Tibial nerve (tissue), 4 donors: Measurements from ENCODE around the gene GRID1. TPM values are rescaled to one million over a fixed set of nuclear protein-coding genes. Genes with fewer than 3 reads are reported as not detected.
A peak's percentile ranks its signal among the peaks of the same experiment; 100 is the strongest.

Experiments
- DNase-seq, 2 donors: peaks; one replicate each; pipeline ENCODE4 v3.0.0-alpha.2; 2019; ENCODE audit warnings: low spot score in 2 of 2
- H3K27ac ChIP-seq, 4 donors: fragments of 200-600 bp; sonication (generic) in 3 of 4; one replicate each; pipeline ENCODE4 v1.5.1; 2017 to 2019; ENCODE audit warnings: mild to moderate bottlenecking in 1 of 4
- H3K27me3 ChIP-seq, 2 donors: fragments of 200-600 bp; sonication (generic) in 1 of 2; one replicate each; pipeline versions ENCODE4 v1.5.1 to v1.6.0; 2017 to 2019
- H3K36me3 ChIP-seq, 3 donors: fragments of 200-600 bp; sonication (generic); one replicate each; pipeline ENCODE4 v1.5.1; 2018 to 2019
- H3K4me1 ChIP-seq, 4 donors: fragments of 200-600 bp; sonication (generic) in 3 of 4; one replicate each; pipeline ENCODE4 v1.5.1; 2017 to 2019
- H3K4me3 ChIP-seq, 4 donors: fragments of 200-600 bp; sonication (generic) in 3 of 4; one replicate each; pipeline ENCODE4 v1.5.1; 2017 to 2019; ENCODE audit warnings: mild to moderate bottlenecking in 1 of 4, moderate library complexity in 1 of 4
- H3K9me3 ChIP-seq, 4 donors: fragments of 200-600 bp; sonication (generic) in 3 of 4; one replicate each; pipeline ENCODE4 v1.5.1; 2017 to 2019
- EP300 ChIP-seq, 2 donors: sonication (generic); formaldehyde crosslinking; IDR thresholded peaks; one replicate each; pipeline ENCODE4 v1.6.1; 2017; ENCODE audit warnings: antibody characterized with exemption in 2 of 2, mild to moderate bottlenecking in 1 of 2
- POLR2A ChIP-seq, 2 donors: fragments of 450-650 bp; IDR thresholded peaks; one replicate each; pipeline ENCODE4 v1.6.1; 2017; ENCODE audit warnings: antibody characterized with exemption in 2 of 2, mild to moderate bottlenecking in 2 of 2, moderate library complexity in 2 of 2
- WGBS, 2 donors: methylation state at CpG; one replicate each; pipeline ENCODE4 v1.1.5; 2018; 5-methylcytosine and 5-hydroxymethylcytosine counted together
- total RNA-seq, 4 donors: library from RNA; depleted of rRNA; stranded (reverse); fragments of >200 nt; gene quantifications; one replicate each; pipeline ENCODE4 v1.1.0, GENCODE V29; 2016
- TF ChIP-seq, protein P1 (sequence below), 5 experiments: fragments of 200-600 bp in 3 of 5; fragments of 450-650 bp in 2 of 5; sonication (generic) in 3 of 5; IDR thresholded peaks; one replicate each; pipeline ENCODE4 v1.5.1; 2016 to 2019; ENCODE audit warnings: antibody characterized with exemption in 5 of 5, mild to moderate bottlenecking in 3 of 5, moderate library complexity in 2 of 5

GRID1 gene
- total RNA-seq, 4 donors from 2014 or later = 7.7 to 16.3 (median 10.5) TPM

DNA sequence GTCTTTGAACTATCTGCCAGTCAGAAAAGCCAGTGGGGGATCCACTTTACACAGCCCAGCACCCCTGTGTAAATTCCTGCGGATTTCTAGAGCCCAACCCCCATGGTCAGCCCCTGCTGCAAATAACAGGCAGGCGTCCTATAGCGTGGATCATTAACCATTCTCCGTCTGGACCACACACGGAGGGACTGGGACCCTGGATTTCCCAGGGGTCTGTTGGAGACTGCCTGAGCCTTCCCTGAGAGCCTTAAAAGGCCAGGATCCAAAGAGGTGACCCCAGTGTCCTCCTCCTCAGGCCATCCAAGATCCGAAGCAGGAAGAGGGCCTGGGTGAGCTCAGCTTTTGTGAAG lies 11.2 kb upstream of the GRID1 start:
- no peak for DNase-seq
- Histone ChIP-seq H3K27me3 (peaks cover 0 to 43% of the 10 kb centered on the region in 2 donors), H3K27ac (no peak overlapping the region), H3K4me3 (no peak overlapping the region), H3K9me3 (no peaks in the 10 kb centered on the region), H3K4me1 (peaks cover 0 to 18% (median 2%) of the 10 kb centered on the region in 4 donors), H3K36me3 (no peaks in the 10 kb centered on the region)
- WGBS, 2 donors = 29 to 40% methylated on average over 6 of the region's 6 CpGs
- no peak for TF ChIP-seq POLR2A (IDR thresholded peaks at IDR 0.05)
- no peak for TF ChIP-seq EP300 (IDR thresholded peaks at IDR 0.05)
- TF ChIP-seq, protein P1, sequence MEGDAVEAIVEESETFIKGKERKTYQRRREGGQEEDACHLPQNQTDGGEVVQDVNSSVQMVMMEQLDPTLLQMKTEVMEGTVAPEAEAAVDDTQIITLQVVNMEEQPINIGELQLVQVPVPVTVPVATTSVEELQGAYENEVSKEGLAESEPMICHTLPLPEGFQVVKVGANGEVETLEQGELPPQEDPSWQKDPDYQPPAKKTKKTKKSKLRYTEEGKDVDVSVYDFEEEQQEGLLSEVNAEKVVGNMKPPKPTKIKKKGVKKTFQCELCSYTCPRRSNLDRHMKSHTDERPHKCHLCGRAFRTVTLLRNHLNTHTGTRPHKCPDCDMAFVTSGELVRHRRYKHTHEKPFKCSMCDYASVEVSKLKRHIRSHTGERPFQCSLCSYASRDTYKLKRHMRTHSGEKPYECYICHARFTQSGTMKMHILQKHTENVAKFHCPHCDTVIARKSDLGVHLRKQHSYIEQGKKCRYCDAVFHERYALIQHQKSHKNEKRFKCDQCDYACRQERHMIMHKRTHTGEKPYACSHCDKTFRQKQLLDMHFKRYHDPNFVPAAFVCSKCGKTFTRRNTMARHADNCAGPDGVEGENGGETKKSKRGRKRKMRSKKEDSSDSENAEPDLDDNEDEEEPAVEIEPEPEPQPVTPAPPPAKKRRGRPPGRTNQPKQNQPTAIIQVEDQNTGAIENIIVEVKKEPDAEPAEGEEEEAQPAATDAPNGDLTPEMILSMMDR (IDR thresholded peaks at IDR 0.05) = no peak

DNA sequence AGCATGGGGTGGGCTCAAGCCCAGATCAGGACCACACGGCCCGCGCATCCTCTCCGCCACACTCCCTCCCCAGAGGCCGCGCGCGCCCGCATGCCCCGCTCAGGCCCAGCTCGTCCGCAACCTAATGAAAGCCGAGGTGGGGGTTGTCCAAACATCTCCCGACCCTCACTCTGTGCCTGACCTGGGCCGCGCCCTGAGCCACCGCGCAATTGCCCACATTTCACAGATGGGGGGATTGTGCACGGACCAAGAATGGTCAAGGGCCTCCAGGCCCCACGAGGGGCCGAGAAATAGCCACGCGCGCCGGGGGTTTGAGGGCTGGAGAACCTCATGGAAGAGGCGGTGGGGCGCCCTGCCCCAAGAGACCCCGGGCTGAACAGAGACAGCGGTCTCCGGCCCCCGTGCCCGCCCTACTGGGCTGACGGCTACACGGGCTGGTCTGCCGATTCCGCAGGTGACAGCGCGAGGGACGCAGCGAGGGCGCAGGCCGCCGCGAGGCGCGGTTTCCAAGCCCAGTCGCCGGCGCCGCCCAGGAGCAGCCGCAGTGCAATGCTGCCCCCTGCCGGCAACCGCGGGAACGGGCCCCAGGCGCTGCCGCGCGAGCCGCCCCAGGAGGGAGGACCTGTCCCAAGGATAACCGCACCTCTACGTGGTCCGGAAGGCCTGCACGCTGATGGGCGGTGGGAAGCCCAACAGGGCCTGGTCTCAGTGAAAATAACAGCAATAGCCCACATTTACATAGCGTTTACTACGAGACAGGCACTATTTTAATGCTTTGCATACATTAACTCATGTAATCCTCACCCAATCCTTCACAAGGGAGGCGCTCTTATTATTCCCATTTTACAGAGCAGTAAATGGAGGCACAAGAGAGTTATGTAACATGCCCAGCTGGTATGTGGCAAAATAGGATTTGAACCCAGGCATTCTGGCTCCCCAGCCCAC lies 10.5 kb upstream of the GRID1 start:
- Histone ChIP-seq H3K4me3 (peak overlapping the region; percentile 13 to 44 (median 27)), H3K27me3 (peaks cover 0 to 39% of the 10 kb centered on the region in 2 donors), H3K36me3 (no peaks in the 10 kb centered on the region), H3K9me3 (no peaks in the 10 kb centered on the region), H3K4me1 (peaks cover 0 to 18% (median 2%) of the 10 kb centered on the region in 4 donors), H3K27ac (no peak overlapping the region)
- TF ChIP-seq POLR2A (IDR thresholded peaks at IDR 0.05) = no peak
- TF ChIP-seq EP300 (IDR thresholded peaks at IDR 0.05) = no peak
- TF ChIP-seq, protein P1 (IDR thresholded peaks at IDR 0.05) = peak; percentile 98 to 99 (median 99)
- 13 to 20% methylated on average over 27 to 39 of the region's 68 CpGs for WGBS, 2 donors
- DNase-seq = peak; percentile 63 to 69

DNA sequence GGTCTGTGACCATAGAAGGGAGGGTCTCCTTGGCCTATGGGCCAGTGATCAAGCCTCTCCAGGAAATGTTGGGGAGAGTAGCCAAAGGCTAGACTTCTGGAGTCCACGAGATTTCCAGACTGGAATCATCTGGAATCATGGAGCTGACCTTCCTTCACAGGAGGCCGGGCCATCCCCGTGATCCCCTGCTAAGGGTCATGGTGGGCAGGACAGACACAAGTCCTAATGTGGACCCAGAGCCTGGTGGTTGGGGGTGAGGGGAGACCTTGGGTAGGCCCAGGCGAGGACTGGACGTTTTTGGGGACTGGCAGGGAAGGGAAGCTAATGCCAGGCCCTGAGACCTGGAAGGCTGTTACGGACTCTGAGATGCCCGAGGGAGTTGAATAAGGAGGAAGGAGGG lies 9.8 kb upstream of the GRID1 start:
- DNase-seq = no peak
- TF ChIP-seq POLR2A (IDR thresholded peaks at IDR 0.05) (no peak), EP300 (IDR thresholded peaks at IDR 0.05) (no peak)
- TF ChIP-seq, protein P1 (IDR thresholded peaks at IDR 0.05) = no peak
- Histone ChIP-seq H3K36me3 (no peaks in the 10 kb centered on the region), H3K27me3 (peaks cover 0 to 39% of the 10 kb centered on the region in 2 donors), H3K4me3 (no peak overlapping the region), H3K9me3 (no peaks in the 10 kb centered on the region), H3K27ac (no peak overlapping the region), H3K4me1 (peaks cover 0 to 18% (median 2%) of the 10 kb centered on the region in 4 donors)
- WGBS, 2 donors = 77 to 78% methylated on average over 7 of the region's 7 CpGs

DNA sequence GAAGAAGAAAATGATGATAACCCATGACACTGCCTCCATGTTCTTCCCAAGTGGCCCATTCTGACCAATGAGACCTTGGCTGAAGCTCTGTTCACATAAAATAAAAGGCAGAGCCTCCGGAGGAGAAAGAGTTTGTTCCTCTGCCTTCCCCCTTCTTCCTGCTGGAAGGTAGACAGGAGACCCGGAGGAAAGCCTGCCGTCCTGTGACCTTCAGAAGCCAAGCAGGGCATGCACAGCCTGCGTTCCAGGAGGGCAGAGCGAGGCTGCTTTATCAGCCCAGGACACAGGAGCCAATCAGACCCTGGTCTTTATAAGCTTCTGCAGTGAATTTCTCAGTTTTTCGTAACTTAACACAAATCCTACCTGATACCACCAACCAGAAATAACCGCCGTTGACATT lies 8.6 kb upstream of the GRID1 start:
- peaks cover 0 to 30% of the 10 kb centered on the region in 2 donors for H3K27me3 ChIP-seq
- H3K4me3 ChIP-seq = no peak overlapping the region
- no peaks in the 10 kb centered on the region for H3K9me3 ChIP-seq
- no peaks in the 10 kb centered on the region for H3K36me3 ChIP-seq
- WGBS, 2 donors = 65 to 66% methylated on average over 8 of the region's 8 CpGs
- H3K27ac ChIP-seq = no peak overlapping the region
- no peak for DNase-seq
- TF ChIP-seq, protein P1 (IDR thresholded peaks at IDR 0.05) = no peak
- no peak for TF ChIP-seq EP300 (IDR thresholded peaks at IDR 0.05)
- TF ChIP-seq POLR2A (IDR thresholded peaks at IDR 0.05) = no peak
- H3K4me1 ChIP-seq = peaks cover 0 to 18% (median 2%) of the 10 kb centered on the region in 4 donors

DNA sequence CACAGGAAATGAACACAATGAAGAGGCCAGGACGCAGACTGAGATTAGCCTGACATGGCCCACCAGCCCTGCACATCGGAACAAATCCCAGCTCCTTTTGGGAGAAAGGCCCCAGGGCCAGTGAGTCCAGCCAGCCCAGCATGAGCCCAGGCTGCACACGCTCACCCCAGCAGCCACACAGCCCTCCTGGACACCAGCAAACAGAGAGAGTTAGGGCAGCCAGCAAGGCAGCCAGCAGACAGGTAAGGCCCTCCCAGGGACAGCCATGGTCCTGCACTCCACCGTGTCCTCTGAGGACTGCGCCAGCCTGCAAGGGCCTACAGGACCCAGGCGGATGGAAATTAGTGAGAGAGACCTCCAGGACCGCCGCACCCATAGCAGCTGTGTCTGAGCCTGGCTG lies 8.1 kb upstream of the GRID1 start:
- H3K9me3 ChIP-seq = no peaks in the 10 kb centered on the region
- DNase-seq = no peak
- WGBS, 2 donors = 25 to 47% methylated on average over 5 to 7 of the region's 8 CpGs
- TF ChIP-seq EP300 (IDR thresholded peaks at IDR 0.05) (no peak), POLR2A (IDR thresholded peaks at IDR 0.05) (no peak)
- TF ChIP-seq, protein P1 (IDR thresholded peaks at IDR 0.05) = no peak
- peaks cover 0 to 32% of the 10 kb centered on the region in 2 donors for H3K27me3 ChIP-seq
- no peak overlapping the region for H3K4me3 ChIP-seq
- no peak overlapping the region for H3K27ac ChIP-seq
- H3K4me1 ChIP-seq = peaks cover 0 to 18% (median 2%) of the 10 kb centered on the region in 4 donors
- no peaks in the 10 kb centered on the region for H3K36me3 ChIP-seq
